Body of pancreas (tissue), 4 donors: Measurements from ENCODE around the gene FCHSD2. TPM values are rescaled to one million over a fixed set of nuclear protein-coding genes. Genes with fewer than 3 reads are reported as not detected.

ENCODE experiments used
- ATAC-seq: fragments of 150-250 bp; one replicate; pipeline ENCODE4 v1.9.1; 2016
- DNase-seq, 4 donors: peaks; one replicate each; pipeline ENCODE4 v3.0.0-alpha.2; 2019
- H3K27ac ChIP-seq, 4 donors: fragments of 200-600 bp; sonication (generic); 1 replicate in 3 of 4; 2 replicates in 1 of 4; pipeline versions ENCODE4 v1.5.1 to v1.6.1; 2016 to 2019; ENCODE audit warnings: mild to moderate bottlenecking in 1 of 4, mixed read lengths in 1 of 4, moderate library complexity in 1 of 4
- H3K27me3 ChIP-seq, 2 donors: fragments of 200-600 bp; sonication (generic); one replicate each; pipeline ENCODE4 v1.6.0; 2016; ENCODE audit warnings: mild to moderate bottlenecking in 1 of 2
- H3K36me3 ChIP-seq, 2 donors: fragments of 200-600 bp; sonication (generic); replicated peaks in 1 of 2; 2 replicates each; pipeline ENCODE4 v1.5.1; 2016; ENCODE audit warnings: low read depth in 2 of 2; ENCODE audit not compliant: insufficient read depth in 1 of 2
- H3K4me1 ChIP-seq: fragments of 200-600 bp; sonication (generic); one replicate; pipeline ENCODE4 v1.6.0; 2016
- H3K4me3 ChIP-seq, 2 donors: fragments of 200-600 bp; sonication (generic); 1 replicate in 1 of 2; 2 replicates in 1 of 2; pipeline ENCODE4 v1.5.1; 2016 to 2019
- H3K9me3 ChIP-seq, 3 donors: fragments of 200-600 bp; sonication (generic); 1 replicate in 2 of 3; 2 replicates in 1 of 3; pipeline ENCODE4 v1.5.1; 2016
- CTCF ChIP-seq, 7 experiments: fragments of 450-650 bp in 4 of 7; fragments of 200-600 bp in 3 of 7; sonication (generic) in 3 of 7; IDR thresholded peaks; one replicate each; pipeline ENCODE4 v1.5.1; 2016 to 2019; ENCODE audit warnings: antibody characterized with exemption in 7 of 7
- POLR2A ChIP-seq, 3 donors: fragments of 450-650 bp; IDR thresholded peaks; one replicate each; pipeline ENCODE4 v1.6.1; 2016; ENCODE audit warnings: antibody characterized with exemption in 3 of 3, mild to moderate bottlenecking in 2 of 3
- WGBS, 2 donors: methylation state at CpG; one replicate each; pipeline ENCODE4 v1.1.5; 2017; 5-methylcytosine and 5-hydroxymethylcytosine counted together
- intact Hi-C: fragments of 100-400 bp; cut with DNase I; formaldehyde crosslinking; loops from one replicate; pipeline ENCODE4 v1.15.1; 2023
- total RNA-seq, 2 donors: library from RNA; depleted of rRNA; stranded (reverse); fragments of >200 nt; gene quantifications; one replicate each; pipeline ENCODE4 v1.1.0, GENCODE V29; 2016

FCHSD2 gene
- total RNA-seq, 2 donors from 2014 or later, result 7.3 to 8.0 TPM

GRCh38 chr11:72925656-72926055 lies 216.5 kb downstream of the FCHSD2 start:
- H3K27me3 ChIP-seq, result no peaks in the 10 kb centered on the region
- H3K36me3 ChIP-seq, result no peaks in the 10 kb centered on the region
- peaks cover 8% of the 10 kb centered on the region for H3K4me1 ChIP-seq
- WGBS, 2 donors, result 92 to 94% methylated on average over 5 to 9 of the region's 9 CpGs
- intact Hi-C loops, result loop anchor here (10.0 kb wide), 1 partner anchor 249 kb away; no protein-coding TSS in a partner anchor
- H3K9me3 ChIP-seq, result no peaks in the 10 kb centered on the region
- H3K4me3 ChIP-seq, result no peak overlapping the region
- ATAC-seq (no peak), DNase-seq (no peak)
- H3K27ac ChIP-seq, result no peak overlapping the region
- TF ChIP-seq POLR2A (IDR thresholded peaks at IDR 0.05) (no peak), CTCF (IDR thresholded peaks at IDR 0.05) (no peak)

GRCh38 chr11:72924568-72925190 lies 217.4 kb downstream of the FCHSD2 start:
- Histone ChIP-seq H3K4me1 (peaks cover under 1% of the 10 kb centered on the region), H3K36me3 (no peaks in the 10 kb centered on the region), H3K27me3 (no peaks in the 10 kb centered on the region), H3K9me3 (no peaks in the 10 kb centered on the region), H3K27ac (no peak overlapping the region), H3K4me3 (no peak overlapping the region)
- peak in 1 of 4 donors; percentile 10 for DNase-seq
- intact Hi-C loops, result loop anchor here (10.0 kb wide), 1 partner anchor 250 kb away; no protein-coding TSS in a partner anchor
- peak; percentile 74 for ATAC-seq
- 82 to 95% methylated on average over 1 of the region's 1 CpG for WGBS, 2 donors
- TF ChIP-seq POLR2A (IDR thresholded peaks at IDR 0.05) (no peak), CTCF (IDR thresholded peaks at IDR 0.05) (peak; percentile 44 to 76 (median 66))

- Histone ChIP-seq H3K27me3 (no peaks in the 10 kb centered on the region), H3K27ac (no peak overlapping the region), H3K36me3 (no peaks in the 10 kb centered on the region), H3K9me3 (no peaks in the 10 kb centered on the region), H3K4me3 (no peak overlapping the region), H3K4me1 (no peaks in the 10 kb centered on the region)
- ATAC-seq (no peak), DNase-seq (peak in 1 of 4 donors; percentile 18)
- intact Hi-C loops, result loop anchor here (10.0 kb wide), 1 partner anchor 254 kb away; no protein-coding TSS in a partner anchor
- TF ChIP-seq POLR2A (IDR thresholded peaks at IDR 0.05), result no peak
- no peak for TF ChIP-seq CTCF (IDR thresholded peaks at IDR 0.05)
- WGBS, 2 donors, result 42 to 46% methylated on average over 5 of the region's 5 CpGs
Observed at GRCh38 chr11:72921028-72921716, 220.9 kb downstream of the FCHSD2 start.

GRCh38 chr11:72920001-72920400 lies 222.1 kb downstream of the FCHSD2 start:
- no peaks in the 10 kb centered on the region for H3K36me3 ChIP-seq
- no peak overlapping the region for H3K27ac ChIP-seq
- ATAC-seq (no peak), DNase-seq (no peak)
- H3K9me3 ChIP-seq, result no peaks in the 10 kb centered on the region
- intact Hi-C loops, result loop anchor here (10.0 kb wide), 1 partner anchor 255 kb away; no protein-coding TSS in a partner anchor
- H3K4me3 ChIP-seq, result no peak overlapping the region
- TF ChIP-seq POLR2A (IDR thresholded peaks at IDR 0.05) (no peak), CTCF (IDR thresholded peaks at IDR 0.05) (no peak)
- no peaks in the 10 kb centered on the region for H3K27me3 ChIP-seq
- no peaks in the 10 kb centered on the region for H3K4me1 ChIP-seq
